Measurements from ENCODE around the gene ZNF227.

GRCh38 chr19:44277331-44277730 lies 65.0 kb downstream of the ZNF227 start:
- TF ChIP-seq POLR2AphosphoS5 (IDR thresholded peaks at IDR 0.05): no peak
- no peak for TF ChIP-seq CTCF (IDR thresholded peaks at IDR 0.05)
- no peak for TF ChIP-seq POLR2A (IDR thresholded peaks at IDR 0.05)
- no peak for TF ChIP-seq EP300 (IDR thresholded peaks at IDR 0.05)

All from suprapubic skin (tissue), 4 donors.